Panc1 (cell line): ENCODE data around the gene SPR. TPM values are rescaled to one million over a fixed set of nuclear protein-coding genes. Genes with fewer than 3 reads are reported as not detected.

ENCODE experiments used
- ATAC-seq: fragments of 200-7000 bp; cut with Tn5 transposase; 2 replicates; pipeline ENCODE4 v1.9.1; 2020; ENCODE audit warnings: mild to moderate bottlenecking, moderate library complexity
- BruUV-seq: library from RNA; stranded (reverse); fragments of 400-500 nt; replicated peaks from 2 replicates; lab custom pipeline; 2021; lab: Mats Ljungman, UMichigan
- CTCF ChIA-PET: fragments of 300-600 bp; sonication (Branson Sonifier 250); formaldehyde crosslinking; loops from one replicate; lab custom pipeline; 2022; ENCODE audit warnings: antibody characterized with exemption; lab: Charles Lee
- POLR2A ChIA-PET: fragments of 300-600 bp; sonication (Branson Sonifier 250); formaldehyde crosslinking; loops from one replicate; lab custom pipeline; 2022; ENCODE audit warnings: antibody characterized with exemption; lab: Charles Lee
- DNase-seq: peaks from one replicate; pipeline ENCODE4 v3.0.0-alpha.2; 2010; ENCODE audit warnings: low read depth, low spot score
- H3K27ac ChIP-seq: 2 replicates; pipeline ENCODE4 v1.5.1; 2011; ENCODE audit warnings: mild to moderate bottlenecking, low read length, inconsistent platforms
- H3K27me3 ChIP-seq: fragments of 200-500 bp; sonication (Bioruptor generic); 2 replicates; pipeline ENCODE4 v1.6.0; 2014; ENCODE audit warnings: low read length, inconsistent platforms; ENCODE audit not compliant: control insufficient read depth, insufficient read depth
- H3K36me3 ChIP-seq: fragments of 200-500 bp; sonication (Bioruptor generic); 2 replicates; pipeline ENCODE4 v1.5.1; 2014; ENCODE audit warnings: inconsistent platforms, mild to moderate bottlenecking, low read length, moderate library complexity; ENCODE audit not compliant: control insufficient read depth, insufficient read depth
- H3K4me1 ChIP-seq: 2 replicates; pipeline ENCODE4 v1.5.1; 2011; ENCODE audit warnings: inconsistent platforms, mild to moderate bottlenecking, low read length, moderate library complexity; ENCODE audit not compliant: control insufficient read depth, insufficient read depth
- H3K4me3 ChIP-seq, 2 experiments: 2 replicates each; pipeline ENCODE4 v1.5.1; 2011 to 2012; ENCODE audit warnings: low read depth in 2 of 2, low read length in 2 of 2, mild to moderate bottlenecking in 2 of 2, inconsistent platforms in 1 of 2, moderate library complexity in 1 of 2
- H3K9me3 ChIP-seq: fragments of 200-500 bp; sonication (Bioruptor generic); 2 replicates; pipeline ENCODE4 v1.5.1; 2014; ENCODE audit warnings: low read depth, mild to moderate bottlenecking, inconsistent platforms, low read length, moderate library complexity; ENCODE audit not compliant: control insufficient read depth, insufficient read depth
- CTCF ChIP-seq: fragments of 450-650 bp; IDR thresholded peaks from 2 replicates; pipeline ENCODE4 v1.5.1; 2017; ENCODE audit warnings: mild to moderate bottlenecking
- POLR2AphosphoS5 ChIP-seq: IDR thresholded peaks from 2 replicates; pipeline ENCODE4 v1.6.1; 2012; ENCODE audit warnings: mild to moderate bottlenecking, low read depth, low read length, moderate library complexity
- REST ChIP-seq, 2 experiments: IDR thresholded peaks; 2 replicates each; pipeline ENCODE4 v1.6.1; 2011 to 2012; ENCODE audit warnings: low read depth in 2 of 2, control low read depth in 1 of 2, low read length in 1 of 2, mild to moderate bottlenecking in 1 of 2, moderate library complexity in 1 of 2; ENCODE audit not compliant: insufficient read depth in 1 of 2
- SIN3A ChIP-seq: IDR thresholded peaks from 2 replicates; pipeline ENCODE4 v1.6.1; 2012; ENCODE audit warnings: low read depth, mild to moderate bottlenecking, low read length, moderate library complexity, borderline replicate concordance; ENCODE audit not compliant: insufficient read depth
- TCF7L2 ChIP-seq: IDR thresholded peaks from 2 replicates; pipeline ENCODE4 v1.6.1; 2011; ENCODE audit warnings: mild to moderate bottlenecking, low read depth, low read length, inconsistent platforms
- in situ Hi-C: cut with HindIII; loops from 2 replicates; pipeline ENCODE4 v1.10.0; 2016; ENCODE audit warnings: low sequenced_read_pairs, low pct_unique_long_range_greater_than_20kb
- intact Hi-C: fragments of 100-400 bp; cut with micrococcal nuclease; formaldehyde crosslinking; loops from one replicate; pipeline ENCODE4 v1.10.0; 2022; ENCODE audit not compliant: unreplicated experiment
- total RNA-seq: library from RNA; stranded (reverse); gene quantifications from one replicate; pipeline ENCODE4 v1.2.1, GENCODE V29; 2021; ENCODE audit not compliant: unreplicated experiment

The SPR gene
- total RNA-seq, 1 experiment from 2014 or later: 75.4 TPM

GRCh38 chr2:72895759-72896281, 8.6 kb downstream of the SPR start:
- no peak for TF ChIP-seq REST (IDR thresholded peaks at IDR 0.05; ENCODE audit: insufficient read depth in 1 of 2, low read depth in 2 of 2, low read length in 1 of 2)
- no peak for TF ChIP-seq CTCF
- no peak for TF ChIP-seq SIN3A
- TF ChIP-seq TCF7L2: no peak
- Histone ChIP-seq H3K4me3 (no peak overlapping the region), H3K27ac (no peak overlapping the region), H3K9me3 (no peaks in the 10 kb centered on the region), H3K36me3 (no peaks in the 10 kb centered on the region; the same call in 1 of the 2 replicates), H3K4me1 (no peaks in the 10 kb centered on the region), H3K27me3 (no peaks in the 10 kb centered on the region)
- in situ Hi-C loops (no loop called here), intact Hi-C loops (no loop called here)
- ChIA-PET CTCF (interaction anchor here (4.0 kb wide), 1 partner anchor 281 kb away, joined by 27 read pairs; no protein-coding TSS in a partner anchor), POLR2A (no interaction called here)
- ATAC-seq (no peak), DNase-seq (no peak)
- BruUV-seq: no TSS peak

- ChIA-PET CTCF (interaction anchor here (0.8 kb wide), 1 partner anchor 267 kb away, joined by 3 read pairs; no protein-coding TSS in a partner anchor), POLR2A (no interaction called here)
- ATAC-seq (no peak), DNase-seq (no peak)
- Histone ChIP-seq H3K36me3 (no peaks in the 10 kb centered on the region; the same call in 1 of the 2 replicates), H3K4me1 (no peaks in the 10 kb centered on the region), H3K27me3 (no peaks in the 10 kb centered on the region), H3K27ac (no peak overlapping the region), H3K9me3 (no peaks in the 10 kb centered on the region), H3K4me3 (no peak overlapping the region)
- intact Hi-C loops (no loop called here), in situ Hi-C loops (no loop called here)
- TF ChIP-seq POLR2AphosphoS5 (no peak), SIN3A (no peak), CTCF (no peak), REST (IDR thresholded peaks at IDR 0.05; ENCODE audit: insufficient read depth in 1 of 2, low read depth in 2 of 2, low read length in 1 of 2) (no peak), TCF7L2 (no peak)
- BruUV-seq: no TSS peak
Observed at GRCh38 chr2:72896446-72896845, 9.2 kb downstream of the SPR start.
